ENCODE results near the gene LRRC10B. TPM values are rescaled to one million over a fixed set of nuclear protein-coding genes. Genes with fewer than 3 reads are reported as not detected.
"Not testable (repeated sequence)": the region's sequence is repeated elsewhere in the genome, so short reads cannot be mapped to it uniquely, and the experiment has no call there.

LRRC10B gene
- total and polyA plus RNA-seq, 7 donors, result 0.71 to 4.4 (median 1.1) TPM; not detected in 2

GRCh38 chr11:61476371-61476770 is 32.2 kb upstream of the LRRC10B start:
- Histone ChIP-seq H3K9me3 (no peaks in the 10 kb centered on the region), H3K27me3 (no peaks in the 10 kb centered on the region), H3K27ac (no peak overlapping the region), H3K36me3 (peaks cover 0 to under 1% (median 0%) of the 10 kb centered on the region in 4 donors), H3K4me3 (no peak overlapping the region), H3K4me1 (peaks cover 0 to 39% (median 31%) of the 10 kb centered on the region in 4 donors)
- DNase-seq, result no peak
- intact Hi-C loops (cut with DNase I), result loop anchor here (10.0 kb wide), 1 partner anchor 158 kb away; no protein-coding TSS in a partner anchor
- TF ChIP-seq POLR2AphosphoS5 (IDR thresholded peaks at IDR 0.05) (no peak), EP300 (IDR thresholded peaks at IDR 0.05) (no peak), POLR2A (IDR thresholded peaks at IDR 0.05) (no peak)
- TF ChIP-seq, protein P1, sequence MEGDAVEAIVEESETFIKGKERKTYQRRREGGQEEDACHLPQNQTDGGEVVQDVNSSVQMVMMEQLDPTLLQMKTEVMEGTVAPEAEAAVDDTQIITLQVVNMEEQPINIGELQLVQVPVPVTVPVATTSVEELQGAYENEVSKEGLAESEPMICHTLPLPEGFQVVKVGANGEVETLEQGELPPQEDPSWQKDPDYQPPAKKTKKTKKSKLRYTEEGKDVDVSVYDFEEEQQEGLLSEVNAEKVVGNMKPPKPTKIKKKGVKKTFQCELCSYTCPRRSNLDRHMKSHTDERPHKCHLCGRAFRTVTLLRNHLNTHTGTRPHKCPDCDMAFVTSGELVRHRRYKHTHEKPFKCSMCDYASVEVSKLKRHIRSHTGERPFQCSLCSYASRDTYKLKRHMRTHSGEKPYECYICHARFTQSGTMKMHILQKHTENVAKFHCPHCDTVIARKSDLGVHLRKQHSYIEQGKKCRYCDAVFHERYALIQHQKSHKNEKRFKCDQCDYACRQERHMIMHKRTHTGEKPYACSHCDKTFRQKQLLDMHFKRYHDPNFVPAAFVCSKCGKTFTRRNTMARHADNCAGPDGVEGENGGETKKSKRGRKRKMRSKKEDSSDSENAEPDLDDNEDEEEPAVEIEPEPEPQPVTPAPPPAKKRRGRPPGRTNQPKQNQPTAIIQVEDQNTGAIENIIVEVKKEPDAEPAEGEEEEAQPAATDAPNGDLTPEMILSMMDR (IDR thresholded peaks at IDR 0.05), result no peak
- WGBS, 2 donors, result 95 to 96% methylated on average over 3 of the region's 3 CpGs

DNA sequence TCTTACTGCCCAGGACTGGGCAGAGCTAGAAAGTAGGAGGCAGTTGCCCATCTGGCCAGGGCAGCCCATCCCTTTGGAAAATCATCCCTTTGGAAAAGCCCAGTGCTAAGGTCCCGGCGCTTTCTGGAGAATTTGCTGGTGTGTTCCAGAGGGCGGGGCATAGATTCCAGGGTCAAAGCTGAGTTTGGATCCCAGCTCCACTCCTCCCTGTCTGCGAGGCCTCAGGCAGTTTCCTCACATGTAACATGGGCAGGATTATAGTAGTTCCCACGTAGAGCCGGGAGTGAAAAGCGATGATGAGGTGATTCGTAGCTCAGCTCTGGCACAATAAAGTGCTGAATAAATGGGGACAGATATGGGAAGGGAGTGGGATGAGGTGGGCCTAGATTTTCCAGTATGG is 31.4 kb upstream of the LRRC10B start:
- WGBS, 2 donors, result 20 to 64% methylated on average over 8 of the region's 8 CpGs
- H3K27ac ChIP-seq, result no peak overlapping the region

GRCh38 chr11:61477727-61478148 is 30.8 kb upstream of the LRRC10B start:
- DNase-seq, result peak; percentile 79
- Histone ChIP-seq H3K9me3 (no peaks in the 10 kb centered on the region), H3K36me3 (no peaks in the 10 kb centered on the region), H3K27ac (no peak overlapping the region), H3K4me3 (no peak overlapping the region), H3K4me1 (peaks cover 0 to 29% (median 23%) of the 10 kb centered on the region in 4 donors), H3K27me3 (peaks cover 0 to 4% (median 0%) of the 10 kb centered on the region in 3 donors)
- no peak for TF ChIP-seq POLR2AphosphoS5 (IDR thresholded peaks at IDR 0.05)
- no peak for TF ChIP-seq EP300 (IDR thresholded peaks at IDR 0.05)
- no peak for TF ChIP-seq POLR2A (IDR thresholded peaks at IDR 0.05)
- TF ChIP-seq, protein P1 (IDR thresholded peaks at IDR 0.05), result peak; percentile 81 to 95 (median 92)
- intact Hi-C loops (cut with DNase I), result loop anchor here (1.0 to 10.0 kb wide), 2 partner anchors 40 to 157 kb away; no protein-coding TSS in a partner anchor
- 1 to 5% methylated on average over 18 of the region's 18 CpGs for WGBS, 2 donors

More for the DNA sequence above, 31.4 kb upstream of the LRRC10B start:
- no peaks in the 10 kb centered on the region for H3K9me3 ChIP-seq
- H3K36me3 ChIP-seq, result no peaks in the 10 kb centered on the region
- H3K4me1 ChIP-seq, result peaks cover 0 to 35% (median 30%) of the 10 kb centered on the region in 4 donors
- intact Hi-C loops (cut with DNase I), result loop anchor here (10.0 kb wide), 1 partner anchor 158 kb away; no protein-coding TSS in a partner anchor
- no peak for DNase-seq
- TF ChIP-seq POLR2AphosphoS5 (IDR thresholded peaks at IDR 0.05) (no peak), POLR2A (IDR thresholded peaks at IDR 0.05) (no peak), EP300 (IDR thresholded peaks at IDR 0.05) (no peak)
- TF ChIP-seq, protein P1 (IDR thresholded peaks at IDR 0.05), result no peak
- H3K27me3 ChIP-seq, result no peaks in the 10 kb centered on the region
- H3K4me3 ChIP-seq, result no peak overlapping the region

DNA sequence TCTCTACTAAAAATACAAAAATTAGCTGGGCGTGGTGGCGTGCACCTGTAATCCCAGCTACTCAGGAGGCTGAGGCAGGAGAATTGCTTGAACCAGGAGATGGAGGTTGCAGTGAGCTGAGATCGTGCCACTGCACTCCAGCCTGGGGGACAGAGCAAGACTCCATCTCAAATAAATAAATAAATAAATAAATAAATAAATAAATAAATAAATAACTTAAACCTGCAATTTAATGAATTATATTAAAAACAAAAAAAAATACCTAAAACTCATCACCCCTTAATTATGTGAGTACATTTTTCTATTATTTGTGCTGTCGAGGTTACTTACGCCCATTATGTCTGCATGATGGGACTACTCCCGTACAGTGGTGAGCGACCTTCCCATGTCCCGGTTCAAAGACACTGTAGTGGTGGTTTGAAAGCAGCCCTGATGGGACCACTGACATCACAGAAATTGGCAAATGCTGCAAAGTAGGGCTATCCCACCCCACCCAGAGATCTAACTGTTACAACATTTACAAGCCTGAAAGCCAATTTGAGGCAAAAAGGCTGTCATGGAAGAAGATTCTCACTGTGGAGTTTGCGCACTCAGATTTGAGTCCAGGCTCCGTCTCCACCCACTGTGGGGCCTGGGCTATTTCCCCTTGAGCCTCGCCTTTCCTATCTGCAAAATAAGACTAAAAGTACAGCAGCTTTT is 29.0 kb upstream of the LRRC10B start:
- not testable (repeated sequence) for DNase-seq, H3K27ac ChIP-seq, H3K27me3 ChIP-seq, H3K36me3 ChIP-seq, H3K9me3 ChIP-seq, H3K4me3 ChIP-seq
- 93 to 95% methylated on average over 11 of the region's 11 CpGs for WGBS, 2 donors
- H3K4me1 ChIP-seq, result peaks cover 0 to 17% (median 12%) of the 10 kb centered on the region in 4 donors
- intact Hi-C loops (cut with DNase I), result loop anchor here (10.0 kb wide), 1 partner anchor 155 kb away; no protein-coding TSS in a partner anchor

GRCh38 chr11:61480261-61480993 is 28.1 kb upstream of the LRRC10B start:
- TF ChIP-seq POLR2AphosphoS5 (IDR thresholded peaks at IDR 0.05) (no peak), POLR2A (IDR thresholded peaks at IDR 0.05) (no peak), EP300 (IDR thresholded peaks at IDR 0.05) (no peak)
- TF ChIP-seq, protein P1 (IDR thresholded peaks at IDR 0.05), result no peak
- H3K9me3 ChIP-seq, result no peaks in the 10 kb centered on the region
- H3K4me3 ChIP-seq, result no peak overlapping the region
- peaks cover 0 to 13% (median 11%) of the 10 kb centered on the region in 4 donors for H3K4me1 ChIP-seq
- no peaks in the 10 kb centered on the region for H3K36me3 ChIP-seq
- intact Hi-C loops (cut with DNase I), result no loop called here
- peaks cover 0 to 6% (median 0%) of the 10 kb centered on the region in 3 donors for H3K27me3 ChIP-seq
- H3K27ac ChIP-seq, result no peak overlapping the region
- DNase-seq, result no peak
- 81 to 86% methylated on average over 15 of the region's 15 CpGs for WGBS, 2 donors

Data from sigmoid colon (tissue), 7 donors.